HG03060 (cell line): ENCODE measurements around the gene GABRG3.

Source experiments
- ATAC-seq: cut with Tn5 transposase; IDR thresholded peaks from one replicate; pipeline ENCODE4 v1.9.1; 2021; ENCODE audit warnings: low read depth, moderate number of reproducible peaks; ENCODE audit not compliant: unreplicated experiment

The GABRG3 gene

DNA sequence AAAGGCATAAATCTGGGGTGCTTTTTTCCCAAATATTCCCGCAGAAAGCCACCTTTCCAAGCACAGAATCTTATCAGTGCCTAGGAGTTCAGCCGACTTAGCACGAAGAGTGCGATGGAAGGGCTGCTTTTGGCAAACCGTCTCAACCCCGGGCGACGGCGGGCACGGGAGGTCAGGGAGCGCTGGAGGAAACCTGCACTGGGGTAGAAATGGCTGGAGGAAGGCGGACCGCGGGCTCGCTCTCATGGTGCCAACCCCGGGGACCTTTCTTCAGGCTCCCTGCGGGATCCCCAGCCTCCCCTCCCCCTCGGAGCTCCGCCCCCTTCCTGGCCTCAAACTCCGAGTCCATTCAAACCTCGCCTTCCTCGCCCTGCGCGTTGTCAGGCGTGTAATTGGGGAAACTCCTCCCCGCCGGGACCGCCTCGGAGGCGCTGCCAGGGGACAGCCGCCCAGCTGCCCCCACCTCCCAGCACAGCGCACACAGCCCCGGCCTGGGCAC, at the start of gene GABRG3:
Gene GABRG3, plus strand, starts transcription at position 470 of the 499 bp plus-strand sequence.
- no peak for ATAC-seq

DNA sequence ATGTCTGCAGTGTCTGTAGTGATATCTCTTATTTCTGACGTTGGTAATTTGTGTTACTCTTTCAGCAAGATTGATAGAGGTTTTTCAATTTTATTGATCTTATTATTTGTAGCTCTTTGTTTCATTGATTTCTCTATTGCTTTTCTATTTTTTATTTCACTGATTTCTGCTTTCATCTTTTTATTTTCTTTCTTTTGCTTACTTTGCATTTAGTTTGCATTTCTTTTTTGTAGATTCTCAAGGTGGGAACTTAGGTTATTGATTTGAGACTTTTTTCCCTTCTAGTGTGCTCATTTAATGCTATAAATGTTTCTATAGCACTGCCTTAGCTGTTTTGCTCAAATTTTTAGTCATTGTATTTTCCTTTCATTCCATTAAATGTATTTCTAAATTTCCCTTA, 49.5 kb upstream of the GABRG3 start:
- ATAC-seq, result no peak

DNA sequence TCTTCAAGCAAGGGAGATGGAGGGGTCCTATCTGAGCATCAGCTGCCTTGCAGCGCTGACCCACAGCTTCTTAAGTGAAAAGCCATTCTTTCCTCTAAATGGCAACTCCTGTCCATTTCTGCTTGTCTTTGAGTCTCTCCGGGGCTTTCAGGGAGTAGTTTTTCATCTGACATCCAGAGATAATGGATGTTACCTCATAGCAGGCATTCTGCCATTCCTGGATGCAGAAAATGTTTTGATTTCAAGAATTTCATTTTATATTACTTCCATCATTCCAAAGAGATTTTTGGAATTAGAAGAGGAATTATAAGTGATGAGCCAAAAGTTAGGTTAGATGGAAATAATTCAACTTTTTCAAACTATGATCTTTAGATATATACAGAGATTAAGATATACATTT, 44.9 kb upstream of the GABRG3 start:
- no peak for ATAC-seq

DNA sequence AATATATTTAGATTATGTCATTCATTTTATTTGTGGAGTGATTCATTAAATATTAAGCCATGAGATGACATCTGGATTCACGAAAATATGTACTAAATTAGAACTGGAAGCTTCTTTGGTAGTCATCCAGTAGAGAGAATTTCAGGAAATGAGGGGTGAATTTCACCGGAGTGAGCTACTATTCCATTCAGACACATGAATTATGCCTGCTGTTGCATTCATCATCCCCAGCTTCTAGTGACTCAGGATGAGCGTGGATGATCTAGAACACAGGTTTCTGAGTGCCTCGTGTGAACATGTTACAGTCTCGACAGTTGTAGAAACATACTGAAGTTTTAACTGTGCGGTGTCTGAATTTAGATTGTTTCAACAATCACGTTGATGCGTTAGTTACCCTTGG, 42.9 kb upstream of the GABRG3 start:
- ATAC-seq, result no peak

DNA sequence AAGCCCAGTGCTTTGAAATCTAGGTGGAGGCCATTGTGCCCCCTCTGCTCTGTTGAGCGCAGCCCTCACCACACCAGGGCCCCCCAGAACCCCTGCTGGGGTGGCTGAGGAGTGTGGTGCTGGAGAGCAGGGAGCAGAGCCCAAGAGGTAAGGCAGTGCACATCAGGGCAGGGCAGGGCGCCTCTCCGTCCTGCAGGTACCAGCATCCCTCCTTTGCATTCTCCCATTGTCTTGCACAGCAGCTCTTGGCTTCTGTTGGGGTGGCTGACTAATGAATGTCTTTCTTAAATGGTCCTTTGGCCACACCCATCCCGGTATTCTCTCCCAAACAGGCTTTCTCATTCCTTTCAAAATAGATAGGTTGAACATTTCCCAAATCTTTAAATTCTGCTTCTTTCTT, 41.4 kb upstream of the GABRG3 start:
- no peak for ATAC-seq

DNA sequence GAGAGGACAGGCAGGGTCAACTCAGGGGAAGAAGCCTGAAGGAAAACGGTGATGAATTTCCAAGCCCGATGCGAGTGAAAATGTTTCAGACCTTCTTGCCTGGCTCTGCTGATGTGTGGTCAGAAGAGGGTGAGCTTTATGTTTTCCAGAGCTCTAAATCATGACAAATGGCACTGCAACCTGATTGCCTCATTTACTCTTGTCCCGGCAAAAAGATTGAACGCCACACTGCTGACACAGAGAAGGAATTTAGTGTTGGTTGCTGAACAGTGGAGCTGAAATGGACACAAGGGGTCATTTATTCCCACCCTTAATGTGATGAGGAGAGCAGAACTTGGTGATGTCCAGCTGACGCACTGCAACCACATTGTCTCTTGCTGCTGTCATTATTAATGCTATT, 36.1 kb upstream of the GABRG3 start:
- ATAC-seq, result no peak

DNA sequence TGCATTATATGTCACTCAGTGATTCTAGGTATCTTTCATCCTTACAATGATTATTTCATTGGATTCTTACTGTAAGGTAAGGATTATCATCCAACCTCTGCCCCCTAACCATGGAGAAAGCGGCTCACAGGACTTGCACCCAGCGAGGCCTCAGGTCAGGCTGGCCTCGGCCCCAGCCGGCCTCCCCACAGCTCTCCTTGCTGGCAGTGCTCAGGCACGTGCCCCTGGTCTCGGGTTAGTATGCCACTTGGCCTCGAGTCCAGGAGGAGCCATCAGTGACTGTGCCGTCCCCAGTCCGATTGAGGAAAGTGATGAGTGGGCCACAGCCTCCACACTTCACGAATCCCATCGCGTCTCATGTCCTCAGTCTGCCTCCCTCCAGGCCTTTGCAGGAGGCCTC, 35.7 kb upstream of the GABRG3 start:
- no peak for ATAC-seq

DNA sequence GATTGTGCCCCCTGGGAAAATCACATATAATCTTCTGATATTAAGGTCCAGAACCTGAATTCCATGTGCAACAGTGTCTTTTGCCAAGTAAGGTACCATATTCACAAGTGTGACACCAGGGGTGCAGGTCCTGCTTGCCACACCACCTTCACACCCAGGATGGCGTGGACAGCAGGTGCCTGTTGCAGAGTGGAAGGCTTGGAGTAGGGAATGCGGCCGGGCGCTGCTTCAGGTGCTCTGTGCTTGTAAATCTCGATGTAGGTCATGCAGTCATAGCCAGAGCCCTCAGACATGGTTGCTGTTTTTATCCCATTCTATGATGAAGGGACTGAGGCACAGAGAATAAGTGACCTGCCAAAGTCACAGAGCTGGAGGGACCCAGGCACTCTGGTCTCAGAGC, 34.5 kb upstream of the GABRG3 start:
- no peak for ATAC-seq

DNA sequence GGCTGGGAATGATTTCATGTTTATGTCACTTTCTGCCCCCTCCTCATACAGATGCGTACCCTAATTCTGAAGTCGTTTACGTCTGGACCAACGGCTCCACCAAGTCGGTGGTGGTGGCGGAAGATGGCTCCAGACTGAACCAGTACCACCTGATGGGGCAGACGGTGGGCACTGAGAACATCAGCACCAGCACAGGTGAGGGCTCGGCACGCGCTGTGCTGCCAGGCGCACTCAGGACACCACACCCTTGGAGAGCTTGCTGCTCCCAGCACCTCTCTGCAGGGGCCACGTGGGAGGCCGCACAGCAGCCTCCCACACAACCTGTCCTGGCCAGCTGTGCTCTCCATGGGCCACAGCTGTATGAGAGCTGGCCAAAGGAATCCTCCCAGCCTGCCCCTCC, 33.8 kb upstream of the GABRG3 start:
- ATAC-seq, result no peak

DNA sequence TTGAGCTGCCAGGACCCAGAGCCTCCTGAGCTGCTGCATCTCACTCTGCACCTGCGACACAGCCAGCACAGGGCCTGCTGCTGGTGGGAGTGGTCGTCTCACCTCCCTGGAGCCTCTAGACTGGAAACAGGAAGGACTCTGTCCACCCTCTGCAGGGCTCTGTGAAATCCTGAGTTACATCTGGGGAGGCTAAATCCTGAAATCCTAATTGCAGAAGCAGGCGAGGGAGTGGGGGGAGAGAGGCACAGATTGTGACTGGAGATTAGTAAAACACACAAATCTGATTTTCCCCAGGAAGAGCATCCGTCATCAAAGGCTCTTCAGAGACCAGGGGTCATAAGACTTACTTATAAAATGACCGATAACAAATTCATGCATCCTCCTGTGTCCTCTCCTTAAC, 31.6 kb upstream of the GABRG3 start:
- no peak for ATAC-seq

DNA sequence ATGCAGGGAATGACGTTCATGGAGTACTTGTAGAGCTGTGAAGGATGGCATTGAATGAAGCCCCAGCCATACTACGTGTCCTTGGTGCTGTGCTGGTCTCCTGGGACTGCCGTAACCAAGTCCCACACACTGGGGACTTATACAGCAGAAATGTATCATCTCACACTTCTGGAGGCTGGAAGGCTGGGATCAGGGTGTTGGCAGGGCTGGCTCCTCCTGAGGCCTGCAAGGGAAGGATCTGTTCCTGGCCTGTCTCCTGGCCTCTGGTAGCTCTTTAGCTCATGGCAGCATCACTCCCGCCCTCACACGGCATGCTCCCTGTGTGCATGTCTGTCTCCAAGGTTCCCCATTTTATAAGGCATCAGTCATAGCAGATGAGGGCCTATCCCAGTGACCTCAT, 29.5 kb upstream of the GABRG3 start:
- ATAC-seq, result no peak

DNA sequence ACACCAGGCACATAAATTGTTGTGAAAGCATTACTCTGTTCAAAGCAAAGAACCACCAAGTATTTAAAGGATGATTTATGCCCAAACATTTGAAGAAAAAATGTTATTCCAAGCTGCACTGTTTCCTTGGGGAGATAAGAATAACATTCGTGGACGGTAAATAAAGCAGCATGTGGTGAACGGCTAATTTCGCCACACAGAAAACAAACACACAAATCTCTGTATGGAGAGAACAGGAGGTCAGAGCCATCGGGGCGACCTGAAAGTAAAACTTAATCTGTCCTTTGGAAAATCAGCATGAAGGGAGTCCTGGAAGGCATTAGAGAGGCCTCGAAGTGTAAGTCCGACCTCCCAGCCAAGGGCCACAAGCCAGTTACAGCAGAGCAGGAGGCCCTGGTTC, 27.1 kb upstream of the GABRG3 start:
- no peak for ATAC-seq

DNA sequence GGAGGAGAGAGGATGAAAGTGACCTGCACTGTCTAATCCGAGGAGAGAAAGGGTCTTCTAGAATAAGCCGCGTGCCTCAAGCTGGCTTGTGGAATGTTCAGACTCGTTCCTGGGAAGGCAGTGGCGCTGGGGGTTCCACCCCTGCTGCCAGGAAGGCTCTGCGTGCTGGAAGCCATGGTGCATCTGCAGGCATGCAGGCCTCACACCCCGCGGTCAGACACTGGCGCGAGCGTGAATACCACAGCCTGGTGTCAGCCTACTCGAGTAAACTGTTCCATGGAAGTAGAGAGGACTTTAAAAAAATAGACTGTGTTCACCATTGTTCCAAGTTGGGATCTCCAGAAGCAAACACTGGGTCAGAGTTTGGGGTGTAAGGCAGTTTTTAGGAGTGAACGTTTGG, 25.9 kb upstream of the GABRG3 start:
- no peak for ATAC-seq

DNA sequence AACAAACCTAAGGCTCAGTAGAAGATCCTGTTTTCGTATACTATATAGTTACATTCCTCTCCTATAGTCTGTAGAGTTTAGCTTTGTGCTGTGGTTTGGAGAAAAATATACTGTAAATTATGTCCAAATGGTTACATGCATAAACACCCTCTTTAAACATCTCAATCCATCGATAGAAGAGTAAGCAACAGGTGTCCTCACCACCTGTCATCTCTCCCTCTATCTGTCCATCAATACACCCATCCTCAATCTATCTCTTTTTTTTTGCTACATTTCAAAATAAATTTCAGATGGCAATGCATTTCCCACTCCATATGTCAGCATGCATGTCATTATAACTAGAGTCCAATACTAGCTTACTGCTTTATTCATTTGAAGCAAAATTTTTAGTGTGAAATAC, 21.0 kb upstream of the GABRG3 start:
- no peak for ATAC-seq

DNA sequence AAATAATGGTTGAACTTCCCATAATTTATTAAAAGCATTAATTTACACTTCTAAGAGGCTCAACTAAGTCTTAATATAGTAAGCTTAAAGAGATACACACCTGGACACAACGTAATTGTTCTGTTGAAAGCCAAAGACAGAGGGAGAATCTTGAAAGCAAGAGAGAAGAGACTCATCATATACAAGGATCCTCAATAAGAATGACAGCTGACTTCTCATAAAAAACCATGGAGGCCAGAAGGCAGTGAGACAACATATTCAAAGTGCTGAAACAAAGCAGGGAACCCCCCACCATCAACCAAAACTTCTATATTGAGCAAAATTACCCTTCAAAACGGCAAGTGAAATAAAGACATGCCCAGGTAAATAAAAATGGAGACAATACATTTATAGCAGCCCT, 16.6 kb upstream of the GABRG3 start:
- no peak for ATAC-seq

DNA sequence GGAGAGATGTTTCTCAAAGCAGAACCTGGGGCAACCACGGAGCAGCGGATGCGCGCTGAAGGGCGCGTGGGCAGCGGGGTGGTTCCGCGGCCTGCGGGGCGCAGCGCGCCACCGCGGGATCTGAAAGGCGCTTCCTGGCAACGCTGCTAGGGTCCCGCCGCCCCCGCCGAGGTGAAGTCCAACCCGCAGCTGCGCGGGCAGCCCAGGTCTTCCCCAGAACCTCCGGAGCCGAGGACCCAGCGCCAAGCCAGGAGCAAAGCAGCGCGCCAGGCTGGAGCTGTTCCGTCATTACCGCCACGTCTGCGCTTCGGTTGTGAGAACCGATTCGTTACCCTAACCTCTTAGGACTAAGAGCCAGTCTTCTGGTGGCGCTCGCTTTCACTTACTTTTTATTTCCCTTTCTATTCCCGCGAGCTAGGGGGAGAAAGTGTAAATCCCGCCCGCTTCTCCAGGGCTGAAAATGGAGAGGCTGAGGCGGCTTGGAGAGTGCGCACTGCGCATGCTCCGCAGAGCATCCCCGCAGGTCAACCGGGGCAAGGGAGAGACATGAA, 3.2 kb upstream of the GABRG3 start:
- ATAC-seq, result no peak

DNA sequence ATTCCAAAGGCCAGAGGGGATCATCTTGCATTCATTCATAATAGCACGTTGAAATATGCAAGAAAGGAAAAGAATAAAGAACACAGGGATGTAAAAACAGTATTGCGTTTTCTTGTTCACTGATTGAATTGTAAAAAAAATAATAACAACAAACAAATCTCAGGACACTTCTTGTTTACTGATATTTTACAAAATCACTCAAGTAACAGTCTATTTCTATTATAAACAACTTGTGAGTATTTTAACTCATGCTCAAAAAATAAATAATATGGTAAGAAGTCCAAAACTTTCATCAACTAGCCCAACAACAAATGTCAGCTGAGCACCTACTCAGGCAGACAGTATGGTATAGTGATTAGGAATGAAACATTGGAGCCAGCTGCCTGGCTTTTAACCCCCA, 2.2 kb upstream of the GABRG3 start:
- no peak for ATAC-seq

DNA sequence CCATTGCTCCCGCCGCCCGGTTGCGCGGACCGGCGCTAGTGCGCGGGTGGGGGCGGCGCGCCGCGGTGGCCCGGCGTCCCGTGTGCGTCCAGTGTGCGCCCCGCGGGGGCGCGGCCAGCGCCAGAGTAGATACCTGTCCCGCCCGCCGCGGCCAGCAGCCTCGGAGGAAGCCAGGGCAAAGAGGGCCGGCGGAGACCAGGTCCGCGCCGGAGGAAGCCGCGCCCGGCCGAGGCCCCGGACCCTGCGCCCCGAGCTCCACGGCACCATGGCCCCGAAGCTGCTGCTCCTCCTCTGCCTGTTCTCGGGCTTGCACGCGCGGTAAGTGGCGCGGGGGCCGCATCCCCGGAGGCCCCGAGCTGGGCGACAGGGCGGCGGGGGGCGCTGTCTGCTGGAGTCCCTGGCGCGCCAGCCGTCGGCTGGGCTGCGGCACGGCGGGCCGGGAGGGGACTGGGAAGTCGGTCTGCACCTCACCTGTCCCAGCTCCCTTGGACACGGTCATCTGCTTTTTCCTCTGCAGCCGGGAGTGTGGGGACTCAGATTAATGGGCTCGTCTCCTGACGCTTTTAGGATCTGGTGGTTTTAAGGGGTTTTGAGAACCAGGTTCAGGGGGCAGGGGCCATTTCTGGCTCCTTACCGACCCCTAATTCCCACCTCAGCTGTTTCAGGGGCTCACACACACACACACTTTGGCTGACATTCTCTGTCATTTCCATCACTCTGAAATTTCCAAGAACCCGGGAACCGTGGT, 464 bp downstream of the GABRG3 start:
- no peak for ATAC-seq

DNA sequence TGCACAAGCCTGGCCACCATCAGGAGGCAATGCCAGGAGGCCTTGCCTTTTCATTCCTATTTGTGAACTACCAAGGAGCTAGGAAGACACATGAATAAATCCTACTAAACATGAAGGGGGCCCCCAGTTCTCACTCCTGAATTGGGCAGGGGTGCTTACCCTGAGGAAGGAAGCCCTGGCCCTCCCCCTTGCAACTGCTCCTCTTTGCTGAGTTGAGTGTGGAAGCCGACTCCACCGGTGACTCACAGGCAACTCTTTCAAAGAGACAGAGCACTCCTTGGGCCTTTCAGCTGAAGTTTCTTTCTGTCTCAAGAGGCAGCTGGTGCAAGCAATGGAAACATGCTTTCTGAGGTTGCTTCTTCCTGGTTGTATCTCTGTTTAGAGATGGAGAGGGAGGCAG, 1.7 kb downstream of the GABRG3 start:
- no peak for ATAC-seq

DNA sequence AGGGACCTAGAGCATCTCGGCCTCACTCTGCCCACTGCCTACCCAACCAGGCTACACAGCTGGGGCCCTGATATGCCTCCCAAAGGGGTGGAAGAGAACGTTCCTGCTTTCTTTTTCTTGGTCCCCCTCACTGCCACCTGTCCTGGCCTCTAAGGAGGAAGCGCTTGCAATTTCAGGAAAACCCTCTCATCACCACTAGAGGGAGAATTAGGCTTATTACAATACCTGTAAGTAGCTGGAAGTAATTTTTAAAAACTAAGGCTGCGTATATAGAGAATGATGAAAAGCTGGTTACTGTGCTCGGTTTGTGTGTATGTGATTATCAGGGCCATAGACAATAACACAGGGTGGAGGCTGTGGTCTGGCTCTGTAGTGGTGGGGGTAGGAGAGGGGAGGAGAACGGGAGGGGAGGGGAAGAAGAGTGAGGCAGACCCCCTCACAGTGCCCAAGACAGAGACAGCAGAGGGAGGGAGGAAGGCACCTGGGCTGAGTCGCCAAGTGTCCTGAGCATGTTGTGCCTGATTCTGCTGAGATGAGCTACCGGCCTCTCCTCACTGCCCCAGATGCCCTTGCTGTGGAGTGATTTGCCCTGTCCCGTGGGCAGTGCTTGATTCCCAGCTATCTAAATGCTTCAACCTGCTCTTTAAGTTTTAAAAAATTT, 3.3 kb downstream of the GABRG3 start:
- no peak for ATAC-seq

DNA sequence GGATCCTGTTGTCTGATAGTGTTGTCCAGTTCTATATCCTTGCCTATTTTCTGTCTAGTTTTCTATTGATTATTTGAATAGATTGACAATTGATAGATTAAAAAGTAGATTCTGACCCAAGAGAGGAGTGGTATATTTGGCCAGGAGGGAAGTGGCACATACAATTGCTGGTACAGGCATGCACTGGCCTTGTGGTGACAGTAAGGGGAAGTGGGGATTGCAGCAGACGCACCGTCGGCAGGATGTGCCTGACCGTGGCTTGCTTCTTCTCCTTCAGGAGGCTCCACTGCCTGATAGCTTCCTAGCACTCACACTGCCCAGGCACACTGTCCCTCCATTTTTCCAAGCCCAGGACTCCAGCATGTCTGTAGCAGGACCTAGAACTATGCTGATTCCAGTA, 10.5 kb downstream of the GABRG3 start:
- no peak for ATAC-seq

DNA sequence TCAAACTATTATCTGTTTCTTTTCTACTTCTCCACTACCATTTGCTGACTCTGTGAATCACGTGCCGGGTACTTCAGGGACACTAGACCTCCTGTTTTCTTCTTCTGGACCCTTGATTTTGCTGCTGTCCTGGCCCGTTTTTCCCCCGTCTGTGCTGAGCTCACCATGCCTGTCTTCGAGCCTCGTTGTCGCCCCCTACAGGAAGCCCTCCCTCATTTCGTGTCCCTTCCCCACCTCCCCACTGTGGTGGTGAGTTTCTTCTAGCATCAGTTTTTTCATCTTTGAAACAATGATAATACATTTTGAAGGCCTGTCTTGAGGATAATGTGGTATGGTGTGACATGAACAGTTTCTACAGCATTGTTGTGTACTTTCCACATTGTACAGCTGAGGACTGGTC, 12.8 kb downstream of the GABRG3 start:
- no peak for ATAC-seq
